GM19238 (cell line): ENCODE measurements around the gene APH1B.

Experiments used
- DNase-seq: peaks from one replicate; pipeline ENCODE4 v3.0.0; 2011; ENCODE audit warnings: low spot score; ENCODE audit not compliant: insufficient read length

APH1B gene

GRCh38 chr15:63352808-63353207 is 75.4 kb downstream of the APH1B start:
- no peak for DNase-seq

GRCh38 chr15:63353261-63353660 is 75.9 kb downstream of the APH1B start:
- no peak for DNase-seq

GRCh38 chr15:63353887-63354286 is 76.5 kb downstream of the APH1B start:
- DNase-seq: no peak

DNA sequence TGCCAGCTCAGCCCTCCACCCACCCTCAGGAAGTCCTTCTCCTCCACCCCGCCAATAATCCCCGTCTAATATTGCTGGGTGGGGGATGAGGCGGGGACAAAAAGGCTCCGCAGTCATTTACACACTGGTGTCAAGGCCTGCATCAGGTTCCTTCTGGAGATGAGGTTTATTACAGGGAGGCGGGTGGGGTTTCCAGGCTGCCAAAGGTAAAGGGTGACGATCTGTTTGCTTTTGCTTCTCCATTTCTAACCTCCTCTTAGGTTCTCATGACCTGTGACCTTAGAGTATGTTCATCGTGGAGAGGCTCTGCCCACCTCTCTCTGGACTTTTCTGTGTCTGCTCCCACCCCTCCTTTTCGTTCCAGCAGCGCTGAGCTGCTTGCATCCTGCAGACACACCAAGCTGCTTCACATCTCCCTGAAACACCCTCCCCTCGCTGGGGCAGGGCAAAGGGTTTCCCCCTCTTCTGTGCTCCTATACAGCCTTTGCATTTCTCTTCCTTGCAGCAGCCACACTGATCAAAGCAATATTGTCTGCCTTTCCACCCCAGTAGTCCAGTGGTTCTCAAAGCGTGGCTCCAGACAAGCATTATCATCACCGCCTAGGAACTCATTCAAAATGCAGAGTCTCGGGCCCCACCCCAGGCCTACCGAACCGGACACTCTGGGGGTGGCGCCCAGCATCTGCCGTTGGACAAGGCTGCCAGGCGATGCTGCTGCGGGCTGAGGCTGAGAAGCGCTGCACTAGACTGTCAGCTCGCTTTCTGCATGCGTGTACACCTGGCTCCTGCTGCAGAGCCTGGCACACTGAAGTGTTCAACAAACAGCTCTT is 77.6 kb downstream of the APH1B start:
- DNase-seq: no peak

DNA sequence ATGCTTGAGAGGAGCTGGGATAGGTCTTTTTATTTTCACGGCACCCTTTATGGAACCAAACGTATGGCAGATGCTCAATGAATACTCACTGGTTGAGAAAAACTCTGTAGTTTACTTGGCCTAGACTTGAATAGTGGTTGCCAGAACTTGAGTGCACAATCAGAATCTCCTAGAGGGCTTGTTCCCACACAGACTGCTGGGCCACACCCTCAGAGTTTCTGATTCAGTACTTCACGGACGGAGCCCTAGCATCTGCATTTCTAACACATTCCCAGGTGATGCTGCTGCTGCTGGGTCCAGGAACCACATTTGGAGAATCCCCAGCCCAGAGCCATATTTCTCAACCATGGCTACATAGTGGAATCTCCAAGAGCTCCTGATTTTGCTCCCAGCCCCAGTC is 79.7 kb downstream of the APH1B start:
- DNase-seq: no peak

DNA sequence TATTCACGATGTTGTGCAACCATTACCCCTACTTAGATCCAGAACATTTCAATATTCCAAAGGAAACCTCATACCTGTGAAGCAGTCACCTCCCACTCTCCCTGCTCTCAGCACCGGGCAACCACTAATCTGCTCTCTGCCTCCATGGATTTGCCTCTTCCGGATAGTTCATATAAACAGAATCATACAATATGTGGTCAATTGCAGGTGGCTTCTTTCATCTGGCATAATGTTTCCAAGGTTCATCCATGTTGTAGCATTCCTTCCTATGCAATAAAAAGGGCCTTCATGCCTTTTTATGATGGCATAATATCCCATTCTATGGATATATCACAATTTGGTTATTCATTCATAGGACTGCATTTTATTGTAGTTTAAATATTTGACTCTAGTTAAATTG is 80.3 kb downstream of the APH1B start:
- DNase-seq: no peak

DNA sequence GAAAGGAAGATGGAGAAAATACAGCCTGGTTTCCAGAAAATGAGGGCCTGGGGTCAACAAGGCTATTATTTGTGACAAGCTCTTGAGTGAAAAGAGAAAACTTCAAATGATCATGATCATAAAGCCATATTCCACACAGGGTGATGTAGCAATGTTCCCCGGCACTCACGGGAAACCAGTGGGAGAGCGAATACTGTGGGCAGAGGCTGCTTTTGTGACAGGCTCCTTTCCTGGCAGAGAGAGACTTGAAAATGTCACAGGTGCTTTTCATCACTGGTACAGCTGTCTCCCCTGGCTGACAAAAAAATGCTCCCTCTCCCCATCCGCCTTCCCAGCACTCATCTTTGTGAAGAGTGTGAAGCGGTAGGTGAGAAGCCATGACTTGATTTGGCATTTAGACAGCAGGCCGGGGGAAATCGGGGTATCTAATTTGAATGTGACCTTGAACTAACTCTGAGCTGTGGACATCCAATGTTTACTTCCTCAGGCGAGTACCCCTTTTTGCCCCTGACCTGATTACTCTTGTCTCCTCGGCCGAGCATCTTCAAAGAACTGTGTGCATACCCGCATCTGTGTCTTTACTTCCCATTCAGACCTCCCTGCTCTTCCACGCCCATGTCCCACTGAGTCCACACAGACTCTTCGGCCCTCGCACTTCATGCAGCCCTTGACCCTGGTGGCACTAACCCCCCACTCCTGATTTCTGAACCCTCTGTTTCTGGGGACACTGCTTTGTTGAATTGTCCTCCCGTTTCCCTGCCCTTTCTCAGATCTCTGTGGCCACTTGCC is 81.0 kb downstream of the APH1B start:
- DNase-seq: no peak
